A549 (cell line): ENCODE measurements around the gene GPR142. TPM values are rescaled to one million over a fixed set of nuclear protein-coding genes. Genes with fewer than 3 reads are reported as not detected.

Experiments used
- ATAC-seq, 2 experiments: fragments of 200-7000 bp in 1 of 2; fragments of >200 bp in 1 of 2; cut with Nextera tagmentation in 1 of 2; cut with Tn5 transposase in 1 of 2; 3 replicates each; pipeline versions ENCODE4 v1.8.0 to v1.9.1; 2018 to 2020; ENCODE audit warnings: mild to moderate bottlenecking in 1 of 2, moderate library complexity in 1 of 2
- CTCF ChIA-PET: fragments of 300-600 bp; sonication (Branson Sonifier 250); formaldehyde crosslinking; extraction: SDS; loops from one replicate; lab custom pipeline; 2021; ENCODE audit warnings: antibody characterized with exemption, inconsistent platforms; lab: Yijun Ruan, JAX
- POLR2A ChIA-PET: fragments of 350-600 bp; formaldehyde crosslinking; extraction: SDS; loops from one replicate; lab custom pipeline; 2021; ENCODE audit warnings: antibody characterized with exemption, inconsistent platforms; lab: Yijun Ruan, JAX
- DNase-seq, 2 experiments: peaks; one replicate each; pipeline versions ENCODE4 v3.0.0 to v3.0.0-alpha.2; 2011 to 2016; ENCODE audit warnings: low read depth in 1 of 2, low spot score in 1 of 2
- FAIRE-seq: peaks from 2 replicates; lab custom pipeline; 2011; peaks lifted over from hg19 to GRCh38; lab: Jason Lieb, UNC
- H3K27ac ChIP-seq, 2 experiments: fragments of >200 bp; sonication (Bioruptor Twin); formaldehyde crosslinking; 3 replicates each; pipeline ENCODE4 v1.5.1; 2016 to 2017
- H3K4me1 ChIP-seq: fragments of >200 bp; sonication (Bioruptor Twin); formaldehyde crosslinking; 3 replicates; pipeline ENCODE4 v1.6.1; 2016
- H3K4me2 ChIP-seq: fragments of >200 bp; sonication (Bioruptor Twin); formaldehyde crosslinking; 3 replicates; pipeline ENCODE4 v1.6.1; 2016
- H3K4me3 ChIP-seq: fragments of >200 bp; sonication (Bioruptor Twin); formaldehyde crosslinking; 3 replicates; pipeline ENCODE4 v1.5.1; 2016
- H3K9me3 ChIP-seq: fragments of >200 bp; sonication (Bioruptor Twin); formaldehyde crosslinking; 3 replicates; pipeline ENCODE4 v1.6.1; 2016
- CEBPB ChIP-seq, 2 experiments: fragments of >200 bp in 1 of 2; sonication (Bioruptor Twin) in 1 of 2; formaldehyde crosslinking in 1 of 2; IDR thresholded peaks; 2 replicates each; pipeline ENCODE4 v1.6.1; 2012 to 2016
- CHD4 ChIP-seq: fragments of 200-600 bp; sonication (generic); IDR thresholded peaks from 2 replicates; pipeline ENCODE4 v1.6.1; 2016; ENCODE audit warnings: antibody characterized with exemption, mild to moderate bottlenecking, borderline replicate concordance
- EHF ChIP-seq: fragments of 250-450 bp; sonication (Bioruptor Pico); IDR thresholded peaks from 2 replicates; pipeline ENCODE4 v1.5.0; 2020; ENCODE audit warnings: mild to moderate bottlenecking
- EP300 ChIP-seq, 2 experiments: fragments of >200 bp; sonication (Bioruptor Twin); formaldehyde crosslinking; IDR thresholded peaks; 2 replicates in 1 of 2; 3 replicates in 1 of 2; pipeline ENCODE4 v1.6.1; 2016 to 2017
- ESRRA ChIP-seq: fragments of 150-350 bp; IDR thresholded peaks from 2 replicates; pipeline ENCODE4 v1.6.1; 2014; ENCODE audit warnings: mild to moderate bottlenecking, low read length, borderline replicate concordance
- FOSB ChIP-seq: fragments of 250-450 bp; sonication (Bioruptor Pico); IDR thresholded peaks from 2 replicates; pipeline ENCODE4 v1.5.0; 2020; ENCODE audit warnings: mild to moderate bottlenecking, moderate library complexity
- FOXS1 ChIP-seq: fragments of 250-450 bp; sonication (Bioruptor Pico); IDR thresholded peaks from 2 replicates; pipeline ENCODE4 v1.5.0; 2020; ENCODE audit warnings: mild to moderate bottlenecking, moderate library complexity
- HEYL ChIP-seq: fragments of 250-450 bp; sonication (Bioruptor Pico); IDR thresholded peaks from 2 replicates; pipeline ENCODE4 v1.8.0; 2021; ENCODE audit warnings: mild to moderate bottlenecking, moderate library complexity
- HOXA7 ChIP-seq: fragments of 250-450 bp; sonication (Bioruptor Pico); IDR thresholded peaks from 2 replicates; pipeline ENCODE4 v1.5.0; 2020; ENCODE audit warnings: mild to moderate bottlenecking, moderate library complexity
- HOXB5 ChIP-seq: fragments of 250-450 bp; sonication (Bioruptor Pico); IDR thresholded peaks from 2 replicates; pipeline ENCODE4 v1.5.0; 2020; ENCODE audit warnings: mild to moderate bottlenecking, moderate library complexity
- JUNB ChIP-seq: fragments of >200 bp; sonication (Bioruptor Twin); formaldehyde crosslinking; IDR thresholded peaks from 2 replicates; pipeline ENCODE4 v1.6.1; 2016
- KDM5A ChIP-seq: fragments of 200-600 bp; sonication (generic); IDR thresholded peaks from 2 replicates; pipeline ENCODE4 v1.6.1; 2016; ENCODE audit warnings: antibody characterized with exemption, mild to moderate bottlenecking
- MAZ ChIP-seq: fragments of 150-350 bp; IDR thresholded peaks from 2 replicates; pipeline ENCODE4 v1.6.1; 2014; ENCODE audit warnings: antibody characterized with exemption, low read depth, low read length, borderline replicate concordance
- MYC ChIP-seq: IDR thresholded peaks from 2 replicates; pipeline ENCODE4 v1.6.1; 2012; ENCODE audit warnings: mild to moderate bottlenecking, inconsistent platforms, low read length, improper control_type of control experiment, borderline replicate concordance
- NR3C1 ChIP-seq: fragments of >200 bp; sonication (Bioruptor Twin); formaldehyde crosslinking; IDR thresholded peaks from 3 replicates; pipeline ENCODE4 v1.6.1; 2017
- PHF8 ChIP-seq: fragments of 200-600 bp; sonication (generic); IDR thresholded peaks from 2 replicates; pipeline ENCODE4 v1.6.1; 2016; ENCODE audit warnings: low read depth, mild to moderate bottlenecking, antibody characterized with exemption, moderate library complexity, borderline replicate concordance
- POLR2AphosphoS2 ChIP-seq: conservative IDR thresholded peaks from 2 replicates; pipeline ENCODE4 v1.6.1; 2012; ENCODE audit warnings: low read length, improper control_type of control experiment, inconsistent platforms
- REST ChIP-seq: fragments of 200-600 bp; sonication (generic); IDR thresholded peaks from 2 replicates; pipeline ENCODE4 v1.6.1; 2016; ENCODE audit warnings: antibody characterized with exemption, mild to moderate bottlenecking, moderate library complexity
- RNF2 ChIP-seq: fragments of 200-600 bp; sonication (generic); IDR thresholded peaks from 2 replicates; pipeline ENCODE4 v1.6.1; 2016; ENCODE audit warnings: low read depth, mild to moderate bottlenecking, antibody characterized with exemption, moderate library complexity, borderline replicate concordance
- SMC3 ChIP-seq: fragments of >200 bp; sonication (Bioruptor Twin); formaldehyde crosslinking; IDR thresholded peaks from 3 replicates; pipeline ENCODE4 v1.6.1; 2018; ENCODE audit warnings: inconsistent platforms
- SREBF2 ChIP-seq: fragments of 450-650 bp; IDR thresholded peaks from 2 replicates; pipeline ENCODE4 v1.6.1; 2014; ENCODE audit warnings: mild to moderate bottlenecking, moderate library complexity
- TFCP2L1 ChIP-seq: fragments of 250-450 bp; sonication (Bioruptor Pico); IDR thresholded peaks from 2 replicates; pipeline ENCODE4 v1.5.0; 2021; ENCODE audit warnings: mild to moderate bottlenecking
- ZC3H11A ChIP-seq: fragments of 450-650 bp; IDR thresholded peaks from 2 replicates; pipeline ENCODE4 v1.6.1; 2014; ENCODE audit warnings: antibody characterized with exemption, mild to moderate bottlenecking
- ZFP36 ChIP-seq: fragments of 450-650 bp; IDR thresholded peaks from 2 replicates; pipeline ENCODE4 v1.6.1; 2014; ENCODE audit warnings: borderline replicate concordance; ENCODE audit not compliant: partially characterized antibody
- WGBS: methylation state at CpG from one replicate; pipeline ENCODE4 v1.1.6; 2017; ENCODE audit errors: missing lambda C conversion rate; 5-methylcytosine and 5-hydroxymethylcytosine counted together
- polyA plus RNA-seq, 4 experiments: library from polyadenylated mRNA; depleted of rRNA in 3 of 4; stranded (reverse); fragments of >200 nt; fragmentation: RNase III in 1 of 4; extraction: RNeasy Plus Mini Kit Qiagen cat#74134 plus additional on column Dnase treatment in 1 of 4; gene quantifications; 2 replicates in 3 of 4; 3 replicates in 1 of 4; pipeline ENCODE4 v1.2.3, GENCODE V29; 2011 to 2017
- TF ChIP-seq, protein P1 (sequence below): fragments of >200 bp; sonication (Bioruptor Twin); formaldehyde crosslinking; IDR thresholded peaks from 3 replicates; pipeline ENCODE4 v1.5.1; 2016
- TF ChIP-seq, protein P2 (sequence below): fragments of 450-650 bp; IDR thresholded peaks from 2 replicates; pipeline ENCODE4 v1.6.1; 2014; ENCODE audit warnings: antibody characterized with exemption

GPR142 gene
- polyA plus RNA-seq, 2 of the 4 experiments (the other 2 are of a cell fraction), result not detected

DNA sequence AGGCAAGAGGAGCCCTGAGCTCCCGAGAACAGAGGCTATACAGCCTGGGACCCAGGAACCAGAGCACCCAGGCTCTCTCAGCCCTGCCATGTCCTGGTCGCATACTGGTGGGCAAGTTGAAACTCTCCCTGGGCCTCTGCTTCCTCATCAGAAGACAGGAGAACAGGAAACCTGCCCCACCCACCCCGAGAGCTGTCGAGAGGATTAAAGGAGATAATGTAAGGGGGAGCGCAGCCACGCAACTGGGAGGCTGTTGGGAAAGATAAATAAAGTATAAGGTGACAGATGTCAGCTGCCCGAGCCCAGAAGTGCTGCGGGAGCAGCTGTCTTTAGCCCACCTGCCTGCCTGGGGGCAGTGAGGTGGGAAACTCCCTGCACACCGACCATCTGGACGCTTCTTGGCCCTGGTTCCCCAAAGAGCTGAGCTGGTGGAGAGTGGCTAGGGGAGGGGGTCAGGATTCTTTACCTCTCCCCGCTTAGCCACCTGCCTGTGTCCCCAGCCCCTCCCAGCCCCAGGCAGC, 34.5 kb upstream of the GPR142 start:
- CTCF ChIA-PET, result interaction anchor here (0.9 to 34.5 kb wide), 6 partner anchors 19 to 269 kb away, joined by 3 to 674 read pairs (median 5); partner anchors contain the start of genes BTBD17 and GPR142
- no peak for FAIRE-seq
- Histone ChIP-seq H3K27ac (no peak overlapping the region), H3K4me2 (no peak overlapping the region)
- no peak for TF ChIP-seq JUNB
- TF ChIP-seq NR3C1, result no peak
- TF ChIP-seq EHF (CRISPR knock-in tag), result no peak
- TF ChIP-seq, all 56 proteins: peak for 0
- no peak overlapping the region for H3K4me3 ChIP-seq
- POLR2A ChIA-PET, result no interaction called here
- no peaks in the 10 kb centered on the region for H3K4me1 ChIP-seq
- 65% methylated on average over 11 of the region's 11 CpGs for WGBS
- ATAC-seq (no peak), DNase-seq (no peak)
- no peaks in the 10 kb centered on the region for H3K9me3 ChIP-seq

DNA sequence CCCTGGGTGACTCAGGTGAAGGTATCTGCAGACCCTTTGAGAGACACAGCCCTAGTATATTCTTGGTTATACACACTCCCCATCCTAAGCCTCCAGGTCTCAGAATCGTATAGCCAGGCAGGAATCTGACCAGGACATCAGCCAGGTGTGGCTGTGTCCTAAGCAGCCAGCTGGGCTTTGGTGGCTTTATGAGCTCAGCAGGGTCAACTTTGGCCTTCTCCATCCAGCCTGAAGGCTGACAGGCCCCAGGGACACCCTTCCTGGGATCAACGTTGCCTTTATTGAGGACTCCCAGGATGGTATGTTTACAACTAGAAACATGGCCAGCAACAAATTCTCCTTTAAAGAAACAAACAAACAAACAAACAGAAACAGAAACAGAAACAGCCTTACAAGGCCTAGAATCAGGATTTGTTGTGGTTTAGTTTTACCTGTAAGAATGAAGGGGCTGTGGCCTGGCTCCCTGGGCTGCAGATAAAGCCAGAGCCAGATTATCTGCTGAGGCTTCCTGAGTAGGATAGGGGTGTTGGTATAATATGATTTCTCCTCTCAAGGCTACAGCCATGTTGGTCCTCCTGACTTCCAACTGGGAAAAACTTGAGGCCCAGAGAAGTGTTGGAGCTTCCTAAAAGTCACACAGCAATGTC, 32.8 kb upstream of the GPR142 start:
- DNase-seq, result no peak
- ChIA-PET CTCF (interaction anchor here (0.6 to 34.5 kb wide), 3 partner anchors 18 to 300 kb away, joined by 3 to 674 read pairs (median 5); partner anchors contain the start of genes BTBD17 and GPR142), POLR2A (no interaction called here)
- no peaks in the 10 kb centered on the region for H3K9me3 ChIP-seq
- TF ChIP-seq JUNB, result no peak
- no peak for TF ChIP-seq HOXB5 (CRISPR knock-in tag)
- TF ChIP-seq, protein P1, sequence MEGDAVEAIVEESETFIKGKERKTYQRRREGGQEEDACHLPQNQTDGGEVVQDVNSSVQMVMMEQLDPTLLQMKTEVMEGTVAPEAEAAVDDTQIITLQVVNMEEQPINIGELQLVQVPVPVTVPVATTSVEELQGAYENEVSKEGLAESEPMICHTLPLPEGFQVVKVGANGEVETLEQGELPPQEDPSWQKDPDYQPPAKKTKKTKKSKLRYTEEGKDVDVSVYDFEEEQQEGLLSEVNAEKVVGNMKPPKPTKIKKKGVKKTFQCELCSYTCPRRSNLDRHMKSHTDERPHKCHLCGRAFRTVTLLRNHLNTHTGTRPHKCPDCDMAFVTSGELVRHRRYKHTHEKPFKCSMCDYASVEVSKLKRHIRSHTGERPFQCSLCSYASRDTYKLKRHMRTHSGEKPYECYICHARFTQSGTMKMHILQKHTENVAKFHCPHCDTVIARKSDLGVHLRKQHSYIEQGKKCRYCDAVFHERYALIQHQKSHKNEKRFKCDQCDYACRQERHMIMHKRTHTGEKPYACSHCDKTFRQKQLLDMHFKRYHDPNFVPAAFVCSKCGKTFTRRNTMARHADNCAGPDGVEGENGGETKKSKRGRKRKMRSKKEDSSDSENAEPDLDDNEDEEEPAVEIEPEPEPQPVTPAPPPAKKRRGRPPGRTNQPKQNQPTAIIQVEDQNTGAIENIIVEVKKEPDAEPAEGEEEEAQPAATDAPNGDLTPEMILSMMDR, result no peak
- TF ChIP-seq MAZ, result no peak
- no peak for TF ChIP-seq EP300 (IDR thresholded peaks at IDR 0.05)
- TF ChIP-seq HEYL (CRISPR knock-in tag), result no peak
- no peak for TF ChIP-seq SMC3
- TF ChIP-seq, protein P2, sequence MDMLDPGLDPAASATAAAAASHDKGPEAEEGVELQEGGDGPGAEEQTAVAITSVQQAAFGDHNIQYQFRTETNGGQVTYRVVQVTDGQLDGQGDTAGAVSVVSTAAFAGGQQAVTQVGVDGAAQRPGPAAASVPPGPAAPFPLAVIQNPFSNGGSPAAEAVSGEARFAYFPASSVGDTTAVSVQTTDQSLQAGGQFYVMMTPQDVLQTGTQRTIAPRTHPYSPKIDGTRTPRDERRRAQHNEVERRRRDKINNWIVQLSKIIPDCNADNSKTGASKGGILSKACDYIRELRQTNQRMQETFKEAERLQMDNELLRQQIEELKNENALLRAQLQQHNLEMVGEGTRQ, result no peak
- TF ChIP-seq FOSB (CRISPR knock-in tag), result no peak
- TF ChIP-seq FOXS1 (CRISPR knock-in tag), result no peak
- TF ChIP-seq EHF (CRISPR knock-in tag), result no peak
- TF ChIP-seq KDM5A, result no peak
- no peak for TF ChIP-seq PHF8
- no peak for TF ChIP-seq CEBPB (IDR thresholded peaks at IDR 0.05)
- no peak for TF ChIP-seq ESRRA
- TF ChIP-seq MYC, result no peak
- TF ChIP-seq CHD4, result no peak
- 39% methylated on average over 2 of the region's 2 CpGs for WGBS
- H3K27ac ChIP-seq, result no peak overlapping the region
- FAIRE-seq, result no peak
- no peak overlapping the region for H3K4me3 ChIP-seq
- ATAC-seq, result no peak
- H3K4me2 ChIP-seq, result no peak overlapping the region
- no peaks in the 10 kb centered on the region for H3K4me1 ChIP-seq

- Histone ChIP-seq H3K4me3 (no peak overlapping the region), H3K9me3 (no peaks in the 10 kb centered on the region), H3K4me2 (no peak overlapping the region), H3K4me1 (no peaks in the 10 kb centered on the region), H3K27ac (no peak overlapping the region)
- 57% methylated on average over 5 of the region's 5 CpGs for WGBS
- DNase-seq, result no peak
- CTCF ChIA-PET, result interaction anchor here (1.1 to 34.5 kb wide), 8 partner anchors 7 to 146 kb away, joined by 3 to 674 read pairs (median 4); partner anchors contain the start of genes BTBD17 and GPR142
- ATAC-seq, result no peak
- no peak for FAIRE-seq
- POLR2A ChIA-PET, result no interaction called here
- no peak for TF ChIP-seq ZC3H11A
- TF ChIP-seq REST, result no peak
- no peak for TF ChIP-seq SREBF2
- no peak for TF ChIP-seq HOXA7 (CRISPR knock-in tag)
- no peak for TF ChIP-seq POLR2AphosphoS2
- TF ChIP-seq, protein P2, result no peak
- TF ChIP-seq RNF2, result no peak
- TF ChIP-seq TFCP2L1, result no peak
- no peak for TF ChIP-seq ZFP36
Measured at GRCh38 chr17:74335529-74336062, 31.7 kb upstream of the GPR142 start.
